ENCODE results near the gene THRB.

Gene THRB

DNA sequence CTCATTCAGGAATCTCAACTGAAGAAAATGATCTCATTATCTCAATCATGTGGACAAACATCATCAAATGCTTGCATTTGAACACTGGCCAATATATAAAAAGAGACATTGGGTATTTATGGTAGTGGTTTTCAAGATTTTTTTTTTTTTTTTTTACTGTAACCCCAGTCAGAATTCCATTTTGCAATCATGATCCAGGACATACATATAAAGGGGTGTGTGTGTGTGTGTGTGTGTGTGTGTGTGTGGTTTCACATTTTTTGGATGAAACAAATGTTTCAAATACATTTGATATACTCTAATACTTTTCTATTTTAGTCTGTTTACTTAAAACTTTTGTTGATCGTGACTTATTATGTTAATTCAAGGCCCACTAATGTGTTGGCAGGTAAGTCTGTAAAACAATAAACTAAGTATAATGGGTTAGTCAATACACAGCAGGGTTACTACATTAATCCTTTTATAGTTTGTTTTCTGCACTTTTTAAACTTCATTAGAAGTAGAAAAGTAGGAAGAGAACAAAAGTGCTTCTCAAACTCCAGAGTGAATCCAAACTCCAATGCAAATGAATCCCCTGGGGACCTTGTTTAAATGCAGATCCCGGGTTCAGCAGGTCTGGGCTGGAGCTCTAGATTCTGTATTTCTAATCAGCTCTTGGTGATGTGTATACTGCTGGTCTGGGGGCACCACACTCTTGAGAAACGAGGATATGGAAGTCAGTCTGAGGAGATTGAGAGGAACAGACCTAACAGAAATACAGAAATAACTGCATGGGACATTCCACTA is 17.6 kb downstream of the THRB start:
- Histone ChIP-seq H3K9me3 (ENCODE audit: insufficient read depth, low read depth, low read length) (no peaks in the 10 kb centered on the region), H3K9me2 (replicated peaks; ENCODE audit: low read depth, low read length) (no peaks in the 10 kb centered on the region), H3K9ac (ENCODE audit: low read depth, low read length, poor library complexity, severe bottlenecking) (no peak overlapping the region), H3K4me2 (ENCODE audit: low read depth, low read length, poor library complexity, severe bottlenecking) (no peak overlapping the region), H3K4me3 (ENCODE audit: low read length, poor library complexity, severe bottlenecking) (no peak overlapping the region), H4K20me1 (ENCODE audit: insufficient read depth, low read length, poor library complexity, severe bottlenecking) (no peaks in the 10 kb centered on the region), H3K36me3 (ENCODE audit: insufficient read depth, low read length) (no peaks in the 10 kb centered on the region), H3K79me2 (ENCODE audit: insufficient read depth, low read length) (no peaks in the 10 kb centered on the region), H3K27me3 (ENCODE audit: insufficient read depth, low read length, poor library complexity, severe bottlenecking) (no peaks in the 10 kb centered on the region), H2AFZ (ENCODE audit: low read length) (no peak overlapping the region), H3K4me1 (ENCODE audit: insufficient read depth, low read length, poor library complexity, severe bottlenecking) (no peaks in the 10 kb centered on the region), H3F3A (ENCODE audit: low read depth) (no peaks in the 10 kb centered on the region)
- TF ChIP-seq EZH2phosphoT487 (IDR thresholded peaks at IDR 0.05; ENCODE audit: borderline replicate concordance): no peak
- TF ChIP-seq, protein P1, sequence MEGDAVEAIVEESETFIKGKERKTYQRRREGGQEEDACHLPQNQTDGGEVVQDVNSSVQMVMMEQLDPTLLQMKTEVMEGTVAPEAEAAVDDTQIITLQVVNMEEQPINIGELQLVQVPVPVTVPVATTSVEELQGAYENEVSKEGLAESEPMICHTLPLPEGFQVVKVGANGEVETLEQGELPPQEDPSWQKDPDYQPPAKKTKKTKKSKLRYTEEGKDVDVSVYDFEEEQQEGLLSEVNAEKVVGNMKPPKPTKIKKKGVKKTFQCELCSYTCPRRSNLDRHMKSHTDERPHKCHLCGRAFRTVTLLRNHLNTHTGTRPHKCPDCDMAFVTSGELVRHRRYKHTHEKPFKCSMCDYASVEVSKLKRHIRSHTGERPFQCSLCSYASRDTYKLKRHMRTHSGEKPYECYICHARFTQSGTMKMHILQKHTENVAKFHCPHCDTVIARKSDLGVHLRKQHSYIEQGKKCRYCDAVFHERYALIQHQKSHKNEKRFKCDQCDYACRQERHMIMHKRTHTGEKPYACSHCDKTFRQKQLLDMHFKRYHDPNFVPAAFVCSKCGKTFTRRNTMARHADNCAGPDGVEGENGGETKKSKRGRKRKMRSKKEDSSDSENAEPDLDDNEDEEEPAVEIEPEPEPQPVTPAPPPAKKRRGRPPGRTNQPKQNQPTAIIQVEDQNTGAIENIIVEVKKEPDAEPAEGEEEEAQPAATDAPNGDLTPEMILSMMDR (conservative IDR thresholded peaks at IDR 0.05; ENCODE audit: low read length): no peak

DNA sequence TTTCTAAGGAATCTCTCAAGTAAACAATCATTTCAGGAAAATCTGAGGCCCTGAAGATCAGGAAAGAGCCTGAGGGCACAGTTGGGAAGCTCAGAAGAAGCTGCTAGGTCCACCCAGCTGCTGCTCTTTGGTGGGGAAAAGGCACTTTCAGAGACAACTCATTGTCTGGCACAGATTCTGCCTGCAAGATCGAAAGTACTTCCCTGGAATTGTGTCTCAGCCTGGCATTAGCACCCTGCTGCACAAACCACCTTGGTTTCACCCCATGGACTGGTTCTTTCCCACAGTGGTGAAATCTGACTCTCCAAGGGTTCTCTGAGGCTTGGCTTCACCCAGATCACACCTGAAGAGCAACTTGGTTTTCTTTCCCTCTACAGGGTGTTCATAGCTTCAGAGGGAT is 18.7 kb downstream of the THRB start:
- Histone ChIP-seq H3K4me1 (ENCODE audit: insufficient read depth, low read length, poor library complexity, severe bottlenecking) (no peaks in the 10 kb centered on the region), H3K9me3 (ENCODE audit: insufficient read depth, low read depth, low read length) (no peaks in the 10 kb centered on the region), H3K4me2 (ENCODE audit: low read depth, low read length, poor library complexity, severe bottlenecking) (no peak overlapping the region), H3K9me2 (replicated peaks; ENCODE audit: low read depth, low read length) (no peaks in the 10 kb centered on the region), H3K27me3 (ENCODE audit: insufficient read depth, low read length, poor library complexity, severe bottlenecking) (no peaks in the 10 kb centered on the region), H4K20me1 (ENCODE audit: insufficient read depth, low read length, poor library complexity, severe bottlenecking) (no peaks in the 10 kb centered on the region), H3K9ac (ENCODE audit: low read depth, low read length, poor library complexity, severe bottlenecking) (no peak overlapping the region), H3K4me3 (ENCODE audit: low read length, poor library complexity, severe bottlenecking) (no peak overlapping the region), H2AFZ (ENCODE audit: low read length) (no peak overlapping the region), H3K36me3 (ENCODE audit: insufficient read depth, low read length) (no peaks in the 10 kb centered on the region), H3K79me2 (ENCODE audit: insufficient read depth, low read length) (no peaks in the 10 kb centered on the region), H3F3A (ENCODE audit: low read depth) (no peaks in the 10 kb centered on the region)
- TF ChIP-seq EZH2phosphoT487 (IDR thresholded peaks at IDR 0.05; ENCODE audit: borderline replicate concordance): no peak
- TF ChIP-seq, protein P1 (conservative IDR thresholded peaks at IDR 0.05; ENCODE audit: low read length): no peak

DNA sequence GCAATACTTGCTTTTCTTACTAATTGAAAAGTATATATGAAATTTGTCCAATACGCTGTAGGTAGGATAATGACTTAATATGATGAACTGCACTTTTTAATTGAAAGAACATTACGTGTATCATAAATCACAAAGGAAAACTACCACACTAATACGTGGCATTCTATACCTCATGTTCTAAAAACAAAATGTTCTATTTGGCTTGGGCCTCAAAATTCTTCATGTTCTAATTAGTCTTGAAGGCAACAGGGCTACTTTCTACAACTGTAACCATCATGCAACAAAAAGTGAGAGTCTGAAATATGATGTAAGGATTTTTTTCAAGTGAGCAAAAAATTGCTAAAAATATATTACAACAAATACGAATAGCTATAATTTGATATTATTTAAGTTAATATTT is 19.8 kb downstream of the THRB start:
- Histone ChIP-seq H3K4me1 (ENCODE audit: insufficient read depth, low read length, poor library complexity, severe bottlenecking) (no peaks in the 10 kb centered on the region), H3K4me2 (ENCODE audit: low read depth, low read length, poor library complexity, severe bottlenecking) (no peak overlapping the region), H3K36me3 (ENCODE audit: insufficient read depth, low read length) (no peaks in the 10 kb centered on the region), H3K9me2 (replicated peaks; ENCODE audit: low read depth, low read length) (no peaks in the 10 kb centered on the region), H3K9me3 (ENCODE audit: insufficient read depth, low read depth, low read length) (no peaks in the 10 kb centered on the region), H2AFZ (ENCODE audit: low read length) (no peak overlapping the region), H3K9ac (ENCODE audit: low read depth, low read length, poor library complexity, severe bottlenecking) (no peak overlapping the region), H3K27me3 (ENCODE audit: insufficient read depth, low read length, poor library complexity, severe bottlenecking) (no peaks in the 10 kb centered on the region), H3K79me2 (ENCODE audit: insufficient read depth, low read length) (no peaks in the 10 kb centered on the region), H3K4me3 (ENCODE audit: low read length, poor library complexity, severe bottlenecking) (no peak overlapping the region), H3F3A (ENCODE audit: low read depth) (no peaks in the 10 kb centered on the region), H4K20me1 (ENCODE audit: insufficient read depth, low read length, poor library complexity, severe bottlenecking) (no peaks in the 10 kb centered on the region)
- TF ChIP-seq, protein P1 (conservative IDR thresholded peaks at IDR 0.05; ENCODE audit: low read length): no peak
- no peak for TF ChIP-seq EZH2phosphoT487 (IDR thresholded peaks at IDR 0.05; ENCODE audit: borderline replicate concordance)

Data from Loucy (cell line).